ENCODE measurements around the gene CTLA4.

Gene CTLA4

GRCh38 chr2:203897544-203897943 lies 30.0 kb downstream of the CTLA4 start:
- no peak overlapping the region for H3K4ac ChIP-seq (ENCODE audit: low read length)
- peaks cover 0 to 5% (median 0%) of the 10 kb centered on the region in 3 experiments for H3K27me3 ChIP-seq (ENCODE audit: control insufficient read depth in 3 of 3, insufficient read depth in 3 of 3, low read depth in 1 of 3, low read length in 3 of 3)
- no peak overlapping the region for H3K18ac ChIP-seq (ENCODE audit: low read length)
- H2AK5ac ChIP-seq (ENCODE audit: low read depth, low read length) = no peak overlapping the region
- H2AFZ ChIP-seq (ENCODE audit: low read length) = no peak overlapping the region
- H3K79me1 ChIP-seq (ENCODE audit: low read depth, low read length) = no peaks in the 10 kb centered on the region
- no peak for DNase-seq (ENCODE audit: low spot score)
- H3K4me2 ChIP-seq (ENCODE audit: insufficient read depth, low read length, poor library complexity, severe bottlenecking) = no peak overlapping the region
- WGBS, 2 donors (ENCODE audit: extremely low coverage in 2 of 2, insufficient read length in 2 of 2, insufficient replicate concordance in 1 of 2) = no CpG with 5 or more reads among the region's 2 CpGs
- no peak overlapping the region for H3K4me3 ChIP-seq (ENCODE audit: low read length in 2 of 2)
- no peak overlapping the region for H2BK15ac ChIP-seq (ENCODE audit: low read length)
- H4K91ac ChIP-seq (ENCODE audit: low read depth, low read length, poor library complexity) = no peak overlapping the region
- H3K4me1 ChIP-seq (ENCODE audit: control insufficient read depth in 2 of 2, insufficient read depth in 1 of 2, low read depth in 1 of 2, low read length in 2 of 2) = no peaks in the 10 kb centered on the region
- H2BK12ac ChIP-seq (ENCODE audit: low read length) = no peak overlapping the region
- H4K8ac ChIP-seq (ENCODE audit: low read depth, low read length) = no peak overlapping the region
- no peak overlapping the region for H2BK5ac ChIP-seq (ENCODE audit: low read length)
- peaks cover 0 to 5% of the 10 kb centered on the region in 2 donors for H3K9me3 ChIP-seq (replicated peaks in 1 of 2; ENCODE audit: control insufficient read depth in 2 of 2, insufficient read depth in 1 of 2, low read depth in 1 of 2, low read length in 2 of 2)
- H3K23ac ChIP-seq (ENCODE audit: low read depth, low read length, poor library complexity) = no peak overlapping the region
- H3K36me3 ChIP-seq (replicated peaks in 1 of 2; ENCODE audit: control insufficient read depth in 2 of 2, insufficient read depth in 2 of 2, low read length in 2 of 2) = no peaks in the 10 kb centered on the region
- H2BK120ac ChIP-seq (ENCODE audit: low read depth, low read length) = no peak overlapping the region
- no peak overlapping the region for H3K27ac ChIP-seq (replicated peaks; ENCODE audit: low read length)
- no peak overlapping the region for H3K14ac ChIP-seq (ENCODE audit: low read length)
- no peak overlapping the region for H3K9ac ChIP-seq (ENCODE audit: low read depth, low read length, poor library complexity)

GRCh38 chr2:203898657-203899056 lies 31.1 kb downstream of the CTLA4 start:
- Histone ChIP-seq H3K79me1 (ENCODE audit: low read depth, low read length) (no peaks in the 10 kb centered on the region), H2BK12ac (ENCODE audit: low read length) (no peak overlapping the region), H3K4ac (ENCODE audit: low read length) (no peak overlapping the region), H3K18ac (ENCODE audit: low read length) (no peak overlapping the region), H2BK15ac (ENCODE audit: low read length) (no peak overlapping the region), H3K9me3 (replicated peaks in 1 of 2; ENCODE audit: control insufficient read depth in 2 of 2, insufficient read depth in 1 of 2, low read depth in 1 of 2, low read length in 2 of 2) (peaks cover 3 to 5% of the 10 kb centered on the region in 2 donors), H4K8ac (ENCODE audit: low read depth, low read length) (no peak overlapping the region), H3K27ac (replicated peaks; ENCODE audit: low read length) (no peak overlapping the region), H3K27me3 (ENCODE audit: control insufficient read depth in 3 of 3, insufficient read depth in 3 of 3, low read depth in 1 of 3, low read length in 3 of 3) (peaks cover 0 to 5% (median 0%) of the 10 kb centered on the region in 3 experiments), H2BK5ac (ENCODE audit: low read length) (no peak overlapping the region), H3K14ac (ENCODE audit: low read length) (no peak overlapping the region), H3K4me3 (ENCODE audit: low read length in 2 of 2) (no peak overlapping the region), H2BK120ac (ENCODE audit: low read depth, low read length) (no peak overlapping the region), H3K23ac (ENCODE audit: low read depth, low read length, poor library complexity) (no peak overlapping the region), H3K36me3 (replicated peaks in 1 of 2; ENCODE audit: control insufficient read depth in 2 of 2, insufficient read depth in 2 of 2, low read length in 2 of 2) (no peaks in the 10 kb centered on the region), H2AK5ac (ENCODE audit: low read depth, low read length) (no peak overlapping the region), H4K91ac (ENCODE audit: low read depth, low read length, poor library complexity) (no peak overlapping the region), H2AFZ (ENCODE audit: low read length) (no peak overlapping the region), H3K4me1 (ENCODE audit: control insufficient read depth in 2 of 2, insufficient read depth in 1 of 2, low read depth in 1 of 2, low read length in 2 of 2) (no peaks in the 10 kb centered on the region), H3K9ac (ENCODE audit: low read depth, low read length, poor library complexity) (no peak overlapping the region), H3K4me2 (ENCODE audit: insufficient read depth, low read length, poor library complexity, severe bottlenecking) (no peak overlapping the region)
- DNase-seq (ENCODE audit: low spot score) = no peak
- no CpG with 5 or more reads among the region's 2 CpGs for WGBS, 2 donors (ENCODE audit: extremely low coverage in 2 of 2, insufficient read length in 2 of 2, insufficient replicate concordance in 1 of 2)

DNA sequence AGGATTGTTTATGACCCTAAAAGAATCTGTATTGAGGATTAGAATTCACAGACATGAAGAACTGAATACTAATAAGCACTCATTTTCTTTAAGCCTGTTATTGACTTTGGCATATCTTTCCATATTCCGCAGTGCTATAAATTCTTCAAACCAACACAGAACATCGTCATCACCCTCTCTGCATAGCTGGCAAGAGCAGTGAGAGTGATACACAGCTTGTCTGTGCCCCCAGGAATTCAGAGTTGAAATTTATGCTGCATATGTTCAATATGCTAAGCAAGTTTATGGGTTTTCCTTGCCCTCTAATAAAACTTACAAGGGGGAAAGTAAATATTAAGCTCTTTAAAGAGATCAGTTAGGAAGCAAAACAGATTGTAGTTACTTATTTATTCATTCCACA lies 32.7 kb downstream of the CTLA4 start:
- Histone ChIP-seq H3K27ac (replicated peaks; ENCODE audit: low read length) (no peak overlapping the region), H3K4me2 (ENCODE audit: insufficient read depth, low read length, poor library complexity, severe bottlenecking) (no peak overlapping the region), H3K4ac (ENCODE audit: low read length) (no peak overlapping the region), H3K27me3 (ENCODE audit: control insufficient read depth in 3 of 3, insufficient read depth in 3 of 3, low read depth in 1 of 3, low read length in 3 of 3) (peaks cover 0 to 5% (median 0%) of the 10 kb centered on the region in 3 experiments), H4K91ac (ENCODE audit: low read depth, low read length, poor library complexity) (no peak overlapping the region), H3K9me3 (replicated peaks in 1 of 2; ENCODE audit: control insufficient read depth in 2 of 2, insufficient read depth in 1 of 2, low read depth in 1 of 2, low read length in 2 of 2) (peaks cover 3 to 5% of the 10 kb centered on the region in 2 donors), H2AK5ac (ENCODE audit: low read depth, low read length) (no peak overlapping the region), H3K14ac (ENCODE audit: low read length) (no peak overlapping the region), H3K9ac (ENCODE audit: low read depth, low read length, poor library complexity) (no peak overlapping the region), H3K79me1 (ENCODE audit: low read depth, low read length) (no peaks in the 10 kb centered on the region), H4K8ac (ENCODE audit: low read depth, low read length) (no peak overlapping the region), H3K4me1 (ENCODE audit: control insufficient read depth in 2 of 2, insufficient read depth in 1 of 2, low read depth in 1 of 2, low read length in 2 of 2) (no peaks in the 10 kb centered on the region), H2BK120ac (ENCODE audit: low read depth, low read length) (no peak overlapping the region), H3K36me3 (replicated peaks in 1 of 2; ENCODE audit: control insufficient read depth in 2 of 2, insufficient read depth in 2 of 2, low read length in 2 of 2) (no peaks in the 10 kb centered on the region), H3K23ac (ENCODE audit: low read depth, low read length, poor library complexity) (no peak overlapping the region), H2AFZ (ENCODE audit: low read length) (no peak overlapping the region), H2BK15ac (ENCODE audit: low read length) (no peak overlapping the region), H2BK5ac (ENCODE audit: low read length) (no peak overlapping the region), H3K18ac (ENCODE audit: low read length) (no peak overlapping the region), H2BK12ac (ENCODE audit: low read length) (no peak overlapping the region), H3K4me3 (ENCODE audit: low read length in 2 of 2) (no peak overlapping the region)
- no CpG with 5 or more reads among the region's 2 CpGs for WGBS, 2 donors (ENCODE audit: extremely low coverage in 2 of 2, insufficient read length in 2 of 2, insufficient replicate concordance in 1 of 2)
- no peak for DNase-seq (ENCODE audit: low spot score)

DNA sequence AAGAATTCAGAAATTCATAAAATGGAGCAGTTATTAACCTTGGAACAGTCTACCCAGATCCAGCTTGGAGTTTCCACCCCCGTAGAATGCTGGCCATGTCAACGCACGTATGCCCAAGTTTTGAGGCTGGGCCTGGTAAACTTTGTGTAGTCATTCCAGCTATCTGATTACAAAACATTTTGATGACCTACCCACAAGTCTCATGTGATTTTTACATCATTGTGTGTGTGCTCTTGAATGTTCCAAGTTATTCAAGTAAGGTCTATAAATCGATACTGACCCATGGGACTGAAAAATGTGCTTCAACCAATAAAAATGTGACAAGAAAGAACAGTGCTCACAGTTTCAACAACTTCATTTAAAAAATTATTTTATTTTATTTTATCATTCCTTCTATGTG lies 36.5 kb downstream of the CTLA4 start:
- no peak overlapping the region for H3K4ac ChIP-seq (ENCODE audit: low read length)
- no peak overlapping the region for H2BK5ac ChIP-seq (ENCODE audit: low read length)
- H3K4me2 ChIP-seq (ENCODE audit: insufficient read depth, low read length, poor library complexity, severe bottlenecking) = no peak overlapping the region
- H3K9me3 ChIP-seq (replicated peaks in 1 of 2; ENCODE audit: control insufficient read depth in 2 of 2, insufficient read depth in 1 of 2, low read depth in 1 of 2, low read length in 2 of 2) = peaks cover 3 to 5% of the 10 kb centered on the region in 2 donors
- H3K79me1 ChIP-seq (ENCODE audit: low read depth, low read length) = no peaks in the 10 kb centered on the region
- DNase-seq (ENCODE audit: low spot score) = no peak
- H3K4me3 ChIP-seq (ENCODE audit: low read length in 2 of 2) = no peak overlapping the region
- no peak overlapping the region for H2BK120ac ChIP-seq (ENCODE audit: low read depth, low read length)
- H3K23ac ChIP-seq (ENCODE audit: low read depth, low read length, poor library complexity) = no peak overlapping the region
- H3K27me3 ChIP-seq (ENCODE audit: control insufficient read depth in 3 of 3, insufficient read depth in 3 of 3, low read depth in 1 of 3, low read length in 3 of 3) = no peaks in the 10 kb centered on the region
- no peak overlapping the region for H3K18ac ChIP-seq (ENCODE audit: low read length)
- no peak overlapping the region for H3K27ac ChIP-seq (replicated peaks; ENCODE audit: low read length)
- H4K8ac ChIP-seq (ENCODE audit: low read depth, low read length) = no peak overlapping the region
- H3K9ac ChIP-seq (ENCODE audit: low read depth, low read length, poor library complexity) = no peak overlapping the region
- H2AK5ac ChIP-seq (ENCODE audit: low read depth, low read length) = no peak overlapping the region
- no peak overlapping the region for H2AFZ ChIP-seq (ENCODE audit: low read length)
- H2BK12ac ChIP-seq (ENCODE audit: low read length) = no peak overlapping the region
- no peaks in the 10 kb centered on the region for H3K4me1 ChIP-seq (ENCODE audit: control insufficient read depth in 2 of 2, insufficient read depth in 1 of 2, low read depth in 1 of 2, low read length in 2 of 2)
- WGBS, 2 donors (ENCODE audit: extremely low coverage in 2 of 2, insufficient read length in 2 of 2, insufficient replicate concordance in 1 of 2) = no CpG with 5 or more reads among the region's 4 CpGs
- no peak overlapping the region for H3K14ac ChIP-seq (ENCODE audit: low read length)
- no peaks in the 10 kb centered on the region for H3K36me3 ChIP-seq (replicated peaks in 1 of 2; ENCODE audit: control insufficient read depth in 2 of 2, insufficient read depth in 2 of 2, low read length in 2 of 2)
- no peak overlapping the region for H2BK15ac ChIP-seq (ENCODE audit: low read length)
- no peak overlapping the region for H4K91ac ChIP-seq (ENCODE audit: low read depth, low read length, poor library complexity)

Data from neuronal stem cell (in vitro differentiated cells).